Measurements from ENCODE around the gene AP4M1. TPM values are rescaled to one million over a fixed set of nuclear protein-coding genes. Genes with fewer than 3 reads are reported as not detected.
A peak's percentile ranks its signal among the peaks of the same experiment; 100 is the strongest.

The AP4M1 gene
- total RNA-seq, 2 donors from 2014 or later: 26.3 to 31.5 TPM

GRCh38 chr7:100115026-100115425, 13.6 kb downstream of the AP4M1 start:
- no peaks in the 10 kb centered on the region for H3K4me1 ChIP-seq (ENCODE audit: control insufficient read depth, insufficient read depth, low read length)
- TF ChIP-seq CTCF (conservative IDR thresholded peaks at IDR 0.05): no peak
- no peaks in the 10 kb centered on the region for H3K27me3 ChIP-seq (ENCODE audit: control insufficient read depth, insufficient read depth, low read length, poor library complexity, severe bottlenecking)
- peak overlapping the region; percentile 6 for H3K9ac ChIP-seq (ENCODE audit: extremely low read depth, low read length, poor library complexity, severe bottlenecking)
- H3K9me3 ChIP-seq (ENCODE audit: control insufficient read depth, low read length): no peaks in the 10 kb centered on the region
- Mint-ChIP-seq H3K36me3 (ENCODE audit: low read depth) (peaks cover 50% of the 10 kb centered on the region), H3K9me3 (no peaks in the 10 kb centered on the region), H3K4me3 (no peak overlapping the region), H3K4me1 (peaks cover 6% of the 10 kb centered on the region), H3K27ac (no peak overlapping the region), H3K27me3 (ENCODE audit: insufficient read depth) (no peaks in the 10 kb centered on the region)
- WGBS, 2 experiments (ENCODE audit: insufficient coverage in 1 of 2, insufficient read length in 1 of 2): 97 to 98% methylated on average over 7 of the region's 7 CpGs
- DNase-seq: no peak
- no peak overlapping the region for H3K27ac ChIP-seq (ENCODE audit: low read depth, low read length)
- H3K36me3 ChIP-seq (ENCODE audit: control insufficient read depth, insufficient read depth, low read length): peaks cover 35% of the 10 kb centered on the region
- no peak overlapping the region for H3K4me3 ChIP-seq (ENCODE audit: low read length)

- Mint-ChIP-seq H3K27me3 (ENCODE audit: insufficient read depth) (no peaks in the 10 kb centered on the region), H3K4me3 (peak overlapping the region; percentile 99), H3K9me3 (no peaks in the 10 kb centered on the region), H3K36me3 (ENCODE audit: low read depth) (peaks cover 23% of the 10 kb centered on the region), H3K4me1 (peaks cover 8% of the 10 kb centered on the region), H3K27ac (peak overlapping the region; percentile 99)
- Histone ChIP-seq H3K9ac (ENCODE audit: extremely low read depth, low read length, poor library complexity, severe bottlenecking) (peak overlapping the region; percentile 88), H3K4me3 (ENCODE audit: low read length) (peak overlapping the region; percentile 95), H3K27me3 (ENCODE audit: control insufficient read depth, insufficient read depth, low read length, poor library complexity, severe bottlenecking) (no peaks in the 10 kb centered on the region), H3K36me3 (ENCODE audit: control insufficient read depth, insufficient read depth, low read length) (peaks cover 19% of the 10 kb centered on the region), H3K27ac (ENCODE audit: low read depth, low read length) (peak overlapping the region; percentile 99), H3K4me1 (ENCODE audit: control insufficient read depth, insufficient read depth, low read length) (no peaks in the 10 kb centered on the region), H3K9me3 (ENCODE audit: control insufficient read depth, low read length) (no peaks in the 10 kb centered on the region)
- 21 to 22% methylated on average over 9 to 18 of the region's 18 CpGs for WGBS, 2 experiments (ENCODE audit: insufficient coverage in 1 of 2, insufficient read length in 1 of 2)
- DNase-seq: no peak
- no peak for TF ChIP-seq CTCF (conservative IDR thresholded peaks at IDR 0.05)
Measured at GRCh38 chr7:100118388-100119071, 17.1 kb downstream of the AP4M1 start.

- H3K9me3 Mint-ChIP-seq: no peaks in the 10 kb centered on the region
- peaks cover 17% of the 10 kb centered on the region for H3K36me3 Mint-ChIP-seq (ENCODE audit: low read depth)
- H3K36me3 ChIP-seq (ENCODE audit: control insufficient read depth, insufficient read depth, low read length): peaks cover 13% of the 10 kb centered on the region
- H3K27me3 ChIP-seq (ENCODE audit: control insufficient read depth, insufficient read depth, low read length, poor library complexity, severe bottlenecking): no peaks in the 10 kb centered on the region
- no peaks in the 10 kb centered on the region for H3K27me3 Mint-ChIP-seq (ENCODE audit: insufficient read depth)
- WGBS, 2 experiments (ENCODE audit: insufficient coverage in 1 of 2, insufficient read length in 1 of 2): 0 to 1% methylated on average over 25 to 47 of the region's 49 CpGs
- peak within 1 kb of the TSS; percentile 99 for H3K27ac Mint-ChIP-seq
- DNase-seq: peak; percentile 98
- H3K9ac ChIP-seq (ENCODE audit: extremely low read depth, low read length, poor library complexity, severe bottlenecking): peak within 1 kb of the TSS; percentile 88
- peak within 1 kb of the TSS; percentile 99 for H3K27ac ChIP-seq (ENCODE audit: low read depth, low read length)
- peaks cover 8% of the 10 kb centered on the region for H3K4me1 Mint-ChIP-seq
- H3K9me3 ChIP-seq (ENCODE audit: control insufficient read depth, low read length): no peaks in the 10 kb centered on the region
- H3K4me3 ChIP-seq (ENCODE audit: low read length): peak within 1 kb of the TSS; percentile 95
- H3K4me1 ChIP-seq (ENCODE audit: control insufficient read depth, insufficient read depth, low read length): no peaks in the 10 kb centered on the region
- no peak for TF ChIP-seq CTCF (conservative IDR thresholded peaks at IDR 0.05)
- peak within 1 kb of the TSS; percentile 99 for H3K4me3 Mint-ChIP-seq
Measured at GRCh38 chr7:100119072-100119969, 17.9 kb downstream of the AP4M1 start, which contains the start of the genes CNPY4 and TAF6. Gene CNPY4 (plus strand): TSS chr7:100119634. CDS start chr7:100119745, 111 bp downstream. Gene TAF6 (minus strand): TSS chr7:100119358. CDS start chr7:100114209, 5,149 bp downstream.
